Stimulated activated CD4-positive, alpha-beta T cell treated with anti-CD3 and anti-CD28 coated beads, Interleukin-15, amount 100 ng/mL, for 24 hours (primary cell): ENCODE results near the gene DCTN2.

Experiments
- DNase-seq: peaks from one replicate; pipeline ENCODE4 v3.0.0-alpha.2; 2020

DCTN2 gene

DNA sequence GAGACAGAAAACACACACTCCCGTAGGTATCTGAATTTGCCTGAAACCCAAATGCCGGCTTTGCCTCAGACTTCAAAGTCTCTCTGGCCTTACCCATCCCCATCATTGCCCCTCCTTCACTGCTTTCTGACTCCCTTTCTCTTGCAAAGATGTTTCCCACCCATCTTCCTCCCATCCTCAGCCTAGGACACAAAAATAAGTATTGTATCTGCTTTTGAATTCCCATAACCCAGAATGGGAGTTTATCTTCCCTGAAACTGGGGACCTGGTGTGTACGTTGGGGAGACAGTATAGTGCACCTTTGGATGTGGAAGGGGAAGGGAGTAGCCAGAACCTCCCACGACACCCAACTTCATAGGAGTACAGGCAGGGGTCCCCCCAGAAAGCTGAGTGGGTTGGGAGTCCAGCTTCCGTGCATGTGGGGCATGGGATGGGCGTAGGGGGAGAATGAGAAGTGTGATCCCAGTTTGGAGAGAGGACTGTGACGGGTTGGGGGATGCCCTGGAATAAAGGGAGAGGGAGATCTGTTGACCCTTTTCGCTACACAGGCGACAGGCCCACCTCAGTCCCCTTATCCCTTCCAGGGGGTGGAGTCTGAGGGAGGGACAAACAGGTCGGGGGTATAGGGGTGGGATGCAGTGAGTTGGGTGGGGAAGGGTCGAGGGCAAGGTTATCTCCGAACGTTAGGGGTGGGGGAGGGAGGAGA lies 2.4 kb upstream of the DCTN2 start:
- no peak for DNase-seq

DNA sequence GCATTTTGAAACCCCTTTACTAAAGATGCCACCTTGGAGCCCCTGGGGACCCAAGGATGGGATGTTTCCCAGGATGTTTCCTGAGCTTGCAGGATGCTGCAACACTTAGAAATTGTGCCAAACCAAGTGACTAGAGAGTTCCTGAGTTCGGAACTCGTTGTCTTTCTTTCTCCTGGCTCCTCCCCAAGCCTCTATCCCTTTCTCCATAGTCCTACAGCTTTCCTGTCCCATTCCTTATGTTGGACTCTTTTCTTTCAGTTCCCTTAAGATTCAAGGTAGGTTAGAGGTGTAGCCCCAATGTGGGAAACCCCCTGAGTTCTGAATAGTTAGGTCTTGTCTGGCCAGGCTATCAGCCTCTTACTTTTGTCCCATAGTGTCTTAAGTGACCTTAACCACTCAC lies 1.5 kb upstream of the DCTN2 start:
- DNase-seq = no peak

DNA sequence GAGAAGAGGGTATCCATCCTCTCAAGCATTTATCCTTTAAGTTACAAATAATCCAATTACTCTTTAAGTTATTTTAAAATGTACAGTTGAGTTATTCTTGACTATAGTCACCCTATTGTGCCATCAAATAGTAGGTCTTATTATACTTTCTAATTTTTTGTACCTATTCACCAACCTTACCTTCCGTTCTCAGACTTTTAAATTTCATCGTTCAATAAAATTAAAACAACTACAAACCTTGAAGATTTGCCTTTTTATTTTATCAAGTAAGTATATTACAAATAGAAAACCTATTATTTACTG lies 972 bp upstream of the DCTN2 start:
- DNase-seq = no peak

DNA sequence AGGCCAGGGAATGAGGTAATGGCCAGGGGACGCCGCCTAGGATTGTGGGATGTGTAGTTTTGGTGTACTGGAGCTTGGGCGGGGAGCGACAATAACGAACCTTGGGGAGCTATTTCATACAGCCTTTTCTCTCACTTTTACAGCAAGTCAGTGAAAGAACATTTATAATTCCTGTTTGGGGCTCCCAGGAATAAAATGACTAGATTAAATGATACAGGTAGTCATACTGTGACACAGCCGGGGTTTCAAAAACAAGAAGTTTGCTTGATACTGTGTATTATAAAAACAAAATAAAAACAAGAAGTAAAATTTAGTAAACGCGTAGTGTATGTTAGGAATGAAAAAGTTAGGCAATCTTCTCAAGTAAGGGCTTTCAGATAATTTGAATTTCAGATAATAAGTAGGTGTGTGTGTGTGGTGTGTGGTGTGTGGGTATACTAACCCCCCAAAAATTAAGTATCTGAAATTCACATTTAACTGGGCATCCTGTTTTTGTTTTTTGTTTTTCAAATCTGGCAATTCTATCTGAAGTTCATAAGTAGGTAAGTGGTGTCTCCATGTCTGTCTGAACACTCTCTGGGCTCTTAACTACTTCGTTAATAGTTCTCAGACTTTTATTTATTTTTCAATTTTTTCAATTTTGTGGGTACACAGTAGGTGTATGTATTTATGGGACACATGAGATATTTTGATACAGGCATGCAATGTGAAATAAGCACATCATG lies 458 bp upstream of the DCTN2 start:
- no peak for DNase-seq

DNA sequence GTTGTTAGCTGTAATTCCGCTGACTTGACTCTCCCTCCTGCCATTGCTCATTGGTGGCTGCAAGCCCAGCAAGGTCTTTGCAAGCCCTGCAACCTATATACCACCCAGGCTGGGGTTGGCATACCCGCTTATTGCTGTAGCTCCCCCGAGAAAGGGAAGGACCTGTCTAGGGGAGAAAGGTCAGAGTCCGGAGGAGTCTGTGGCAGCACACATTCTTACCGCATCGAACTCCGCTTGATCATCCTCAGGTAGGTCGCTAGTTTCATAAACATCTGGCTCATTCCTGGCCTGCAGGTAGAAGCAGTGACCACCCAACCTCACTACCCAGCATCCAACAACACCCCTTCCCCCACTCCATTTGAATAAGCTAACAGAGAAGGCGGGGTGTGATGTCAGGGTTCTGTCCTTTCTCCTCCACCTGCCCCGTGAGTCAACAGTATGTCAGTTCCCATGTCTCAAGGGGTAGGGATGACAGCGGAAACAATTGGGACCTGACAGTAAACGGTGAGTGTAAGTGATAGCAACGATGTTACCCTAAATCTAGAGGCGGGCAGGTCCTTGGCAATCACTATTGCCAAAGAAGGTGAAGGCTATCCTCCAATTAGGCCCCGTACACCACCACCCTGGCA lies 1.1 kb downstream of the DCTN2 start:
- DNase-seq = peak; percentile 32

DNA sequence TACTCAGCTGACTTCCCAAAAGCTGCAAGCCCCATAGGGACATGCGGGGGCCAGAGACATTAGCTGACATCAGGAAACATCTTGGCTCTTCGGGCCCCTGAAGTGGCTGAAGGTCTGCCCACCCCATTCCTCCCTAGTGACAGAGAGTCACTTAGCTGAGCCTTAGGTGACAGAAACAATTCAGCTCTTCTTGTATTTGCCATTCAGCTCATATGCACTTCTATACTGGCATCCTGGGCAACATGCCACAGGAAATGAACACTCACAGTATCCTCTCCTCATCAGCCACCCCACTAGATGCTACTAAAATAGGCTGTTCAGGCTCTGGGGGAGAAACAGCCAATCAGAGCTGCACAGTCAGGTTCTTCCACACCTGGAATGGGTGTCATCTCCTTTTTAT lies 3.4 kb downstream of the DCTN2 start:
- no peak for DNase-seq

DNA sequence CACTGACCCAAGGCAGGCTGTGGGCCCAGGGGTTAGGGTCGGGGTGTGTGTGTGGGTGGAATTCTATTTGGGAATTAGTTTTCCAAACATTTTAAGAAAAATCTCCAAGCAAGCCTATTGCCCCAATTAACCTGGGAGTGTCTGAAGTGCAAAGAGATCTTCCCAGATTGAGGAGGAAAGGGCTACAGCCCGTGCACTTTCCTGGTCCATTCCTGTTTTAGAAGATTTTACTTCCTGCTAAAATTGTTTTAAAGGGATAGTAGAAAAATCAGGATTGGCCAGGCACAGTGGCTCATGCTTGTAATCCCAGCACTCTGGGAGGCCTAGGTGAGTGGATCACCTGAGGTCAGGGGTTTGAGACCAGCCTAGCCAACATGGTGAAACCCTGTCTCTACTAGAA lies 5.3 kb downstream of the DCTN2 start:
- DNase-seq = no peak

DNA sequence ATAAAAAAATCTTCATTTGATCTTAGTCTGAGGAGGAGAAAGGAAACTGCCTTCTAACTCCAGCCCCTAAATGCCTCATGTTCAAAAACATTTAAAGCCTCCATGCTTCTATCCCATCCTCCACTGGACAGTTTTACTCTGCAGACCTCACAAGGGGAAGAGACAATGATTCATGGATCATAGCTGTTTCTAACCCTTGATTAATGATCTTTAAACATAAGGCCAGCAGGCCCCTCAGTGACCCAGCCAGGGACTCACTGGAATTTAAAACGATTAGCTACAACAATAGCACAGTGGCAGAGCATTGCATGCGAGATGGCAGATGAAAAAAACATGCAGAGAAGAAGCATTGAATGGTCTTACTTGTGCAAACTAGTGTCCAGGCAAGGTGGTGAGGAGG lies 6.0 kb downstream of the DCTN2 start:
- DNase-seq = no peak

DNA sequence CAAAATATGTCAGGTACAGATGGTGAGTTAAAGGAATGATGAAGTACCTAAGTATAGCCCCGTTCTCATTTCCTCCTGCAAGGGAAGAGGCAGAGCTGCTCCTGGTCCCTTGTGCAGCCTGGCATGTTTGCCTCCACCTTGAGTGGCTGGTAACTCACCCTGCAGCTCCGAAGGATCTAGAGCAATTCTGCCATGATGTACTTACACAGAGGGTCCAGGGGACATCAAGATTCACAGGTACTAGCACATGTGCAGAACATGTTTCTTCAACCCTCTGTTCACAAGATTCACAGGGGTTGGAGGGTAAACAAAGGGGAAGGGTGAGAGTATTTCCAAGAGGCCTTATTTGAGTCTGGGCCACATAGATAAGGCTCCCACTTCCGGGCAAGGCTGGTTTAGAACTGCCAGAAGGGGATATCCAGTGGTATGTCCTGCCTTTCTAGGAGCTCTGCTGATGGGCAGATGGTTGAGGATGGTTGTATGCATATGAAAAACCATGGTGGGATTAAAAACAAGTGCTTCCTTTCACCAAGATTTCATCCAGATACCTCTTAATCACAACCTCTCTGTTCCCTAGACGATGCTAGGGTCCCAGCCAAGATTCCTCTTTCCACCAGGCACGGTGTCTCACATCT lies 7.7 kb downstream of the DCTN2 start:
- no peak for DNase-seq

DNA sequence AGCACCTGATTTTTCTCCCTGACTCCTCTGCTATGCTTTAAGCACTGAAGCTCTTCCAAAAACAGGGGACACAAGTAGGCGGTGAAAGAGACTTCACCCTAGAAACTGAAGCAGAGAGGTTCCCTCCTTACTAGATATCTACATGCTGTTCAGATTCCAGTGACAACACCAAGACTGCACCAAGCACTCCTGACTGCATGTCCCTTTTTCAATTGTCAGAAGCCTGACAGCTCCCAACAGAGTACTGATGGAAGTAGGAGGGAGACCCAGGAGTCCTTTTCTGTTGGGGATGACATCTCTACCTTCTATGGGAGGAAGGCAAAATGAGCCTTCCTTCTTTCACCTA lies 10.4 kb downstream of the DCTN2 start:
- DNase-seq = no peak

DNA sequence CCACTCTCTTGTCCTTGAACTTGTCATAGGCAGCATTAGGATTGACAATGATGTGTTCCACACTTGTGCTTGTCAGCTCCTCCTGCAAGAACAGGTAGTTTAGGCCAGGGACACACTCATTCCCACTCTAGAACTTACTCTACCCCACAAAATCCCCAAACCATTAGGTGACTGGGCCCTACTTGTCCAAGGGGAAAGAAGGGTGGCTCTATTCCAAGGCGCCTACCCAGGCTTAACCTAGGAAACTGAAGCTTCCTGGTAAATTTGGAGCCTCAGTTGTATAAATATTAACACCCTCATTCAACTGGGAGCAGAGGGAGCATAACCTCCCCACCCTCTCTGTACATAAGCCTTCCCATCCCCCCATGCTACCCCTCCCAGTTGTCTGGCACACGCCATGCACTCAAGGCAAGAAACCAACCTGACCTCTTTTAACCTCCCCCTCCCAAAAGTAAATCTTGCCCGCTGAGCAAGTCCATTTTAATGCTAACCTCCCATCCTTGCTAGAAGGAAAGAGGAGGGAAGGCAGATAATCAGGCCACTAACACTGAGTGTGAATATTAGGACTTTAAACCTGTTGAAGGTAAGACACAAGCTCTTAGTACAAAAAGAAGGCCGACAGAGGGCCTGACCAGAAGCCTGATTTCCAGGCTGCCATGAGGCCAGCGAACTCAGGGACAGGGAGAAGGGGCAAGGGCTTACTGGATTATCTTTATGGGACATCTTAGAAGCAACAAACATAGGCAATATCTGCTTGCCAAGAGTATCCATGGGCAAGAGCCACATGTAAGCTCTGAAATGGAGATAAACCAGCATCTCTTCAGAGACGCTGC lies 11.0 kb downstream of the DCTN2 start:
- no peak for DNase-seq

DNA sequence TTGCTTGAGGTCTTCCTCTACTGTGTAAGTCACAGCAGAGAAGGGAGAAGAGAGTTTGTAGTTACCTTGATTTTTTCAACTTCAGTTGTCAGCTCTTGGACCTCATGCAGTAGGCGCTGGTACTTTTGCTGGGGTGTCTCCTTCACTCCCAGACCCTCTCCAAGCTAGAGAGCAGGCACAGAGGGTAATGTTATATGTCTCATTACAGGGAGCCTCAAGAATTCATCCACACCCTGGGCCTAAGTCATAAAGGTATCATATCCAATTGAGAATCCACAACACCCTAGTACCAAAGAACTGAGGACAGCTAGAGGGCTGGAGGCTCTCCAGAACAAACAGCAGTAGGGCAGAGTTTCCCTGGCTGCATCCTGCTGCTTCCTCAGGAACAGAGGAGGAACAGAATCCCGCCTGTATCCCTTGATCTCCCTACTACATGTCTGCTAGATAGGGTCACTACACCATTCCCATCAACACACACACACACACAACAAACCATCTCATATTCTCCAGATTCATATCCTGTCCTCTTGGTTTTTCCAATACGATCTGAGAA lies 11.9 kb downstream of the DCTN2 start:
- no peak for DNase-seq

DNA sequence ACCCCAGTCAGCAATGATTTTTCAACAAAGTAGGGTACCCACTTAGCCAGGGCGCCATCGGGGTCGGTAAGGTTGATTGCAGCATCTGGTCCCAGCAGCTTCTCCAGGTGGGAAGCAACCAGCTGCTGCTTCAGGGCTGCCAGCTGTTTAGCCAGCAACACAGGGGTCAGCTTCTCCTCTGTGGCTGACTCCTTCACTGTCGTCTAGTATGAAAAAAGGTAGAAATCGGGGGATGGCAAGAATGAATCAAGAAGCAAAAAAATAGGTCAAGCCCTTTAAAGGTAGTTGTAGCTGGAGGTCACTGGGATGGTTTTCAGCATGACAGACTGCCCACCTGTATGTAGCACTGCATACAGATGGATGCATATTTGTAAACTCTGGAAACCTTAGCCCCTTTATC lies 12.7 kb downstream of the DCTN2 start:
- no peak for DNase-seq

DNA sequence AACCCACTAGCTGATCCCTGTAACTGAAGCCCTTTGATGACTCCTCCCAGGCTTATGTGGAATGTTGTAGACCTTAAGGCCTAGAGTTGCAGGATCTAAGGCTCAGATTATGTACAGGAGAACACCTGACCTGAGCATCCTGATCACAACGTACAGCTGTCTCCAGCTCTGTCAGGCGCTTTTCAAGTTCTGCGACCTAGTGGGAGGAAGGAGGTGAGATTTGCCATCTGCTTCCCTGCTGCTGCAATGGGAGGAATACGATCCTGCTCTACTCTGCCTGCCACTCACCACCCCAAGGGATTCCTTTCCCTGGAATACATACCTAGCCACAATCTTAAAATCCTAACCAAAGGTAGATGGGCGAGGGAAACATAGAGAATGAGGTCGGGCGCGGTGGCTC lies 13.9 kb downstream of the DCTN2 start:
- DNase-seq = no peak

DNA sequence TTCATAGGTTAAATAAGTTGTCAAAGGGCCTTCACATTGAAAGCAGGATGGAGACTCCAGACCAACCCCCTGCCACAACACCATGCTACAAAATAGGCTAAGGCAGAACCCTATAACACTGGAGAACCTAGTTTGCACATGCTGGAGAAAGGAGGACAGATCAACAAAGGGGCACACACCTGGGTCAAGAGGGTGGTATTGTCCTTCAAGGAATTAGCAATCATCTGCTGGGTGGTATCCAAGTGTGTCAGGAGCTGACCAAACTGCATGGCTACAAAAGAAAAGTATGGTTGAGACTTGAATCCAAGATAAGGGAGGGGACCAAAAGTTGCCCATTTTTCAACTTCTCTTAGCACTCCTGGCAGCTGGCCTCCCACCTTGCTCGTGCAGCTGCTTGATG lies 15.2 kb downstream of the DCTN2 start:
- DNase-seq = no peak

DNA sequence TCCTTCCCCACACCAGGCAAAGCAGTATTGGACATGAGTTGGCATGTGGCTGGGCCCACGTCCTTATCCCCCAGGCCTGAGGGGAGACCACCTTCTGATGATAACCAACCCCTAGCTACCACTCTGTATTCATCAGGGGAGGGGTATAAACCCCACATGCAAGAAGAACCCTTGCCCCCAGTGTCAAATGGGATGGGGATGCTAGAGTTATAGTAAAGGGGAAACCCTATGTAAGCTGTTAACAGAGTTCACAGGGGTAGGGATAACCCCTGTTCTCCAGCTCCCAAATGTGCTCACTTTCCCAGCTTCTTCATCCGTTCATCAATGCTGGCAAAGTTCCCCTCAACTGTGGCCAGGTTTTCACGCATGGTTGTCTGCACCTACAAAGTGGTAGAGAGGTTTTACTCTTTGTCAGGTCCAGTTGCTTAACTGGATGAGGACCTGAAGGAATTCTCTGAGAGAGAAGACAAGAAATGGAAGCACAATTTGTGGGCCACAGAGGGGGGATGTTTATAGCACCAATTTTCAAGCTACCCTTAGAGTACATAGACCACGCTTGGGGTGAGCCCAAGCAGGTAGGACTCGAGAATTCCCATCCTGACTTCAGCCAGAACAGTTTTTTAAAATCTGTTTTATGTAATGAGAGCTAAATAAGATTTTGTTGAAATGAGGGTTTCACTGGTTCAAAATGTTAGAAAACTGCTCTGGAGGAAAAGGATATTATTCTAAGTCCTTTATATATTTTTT lies 16.4 kb downstream of the DCTN2 start:
- DNase-seq = no peak

DNA sequence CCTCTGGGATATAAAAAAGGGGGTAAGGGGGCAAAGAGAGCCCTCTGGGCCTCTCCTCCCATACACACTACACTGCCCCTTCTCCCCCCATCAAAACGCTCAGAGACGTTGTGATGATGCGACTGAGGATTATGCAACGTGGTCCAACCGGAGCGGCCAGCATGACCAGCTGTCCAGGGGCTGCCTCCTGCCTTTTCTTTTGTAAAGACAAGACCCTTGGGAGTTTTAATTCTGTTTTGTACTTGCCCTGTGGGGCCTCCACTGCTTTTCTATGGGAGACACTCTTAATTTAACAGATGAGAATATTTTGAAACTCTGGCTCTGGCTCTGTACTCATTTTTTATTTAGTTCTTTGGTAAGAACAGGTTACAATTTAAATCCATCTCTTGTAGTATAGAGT lies 17.2 kb downstream of the DCTN2 start:
- DNase-seq = no peak

DNA sequence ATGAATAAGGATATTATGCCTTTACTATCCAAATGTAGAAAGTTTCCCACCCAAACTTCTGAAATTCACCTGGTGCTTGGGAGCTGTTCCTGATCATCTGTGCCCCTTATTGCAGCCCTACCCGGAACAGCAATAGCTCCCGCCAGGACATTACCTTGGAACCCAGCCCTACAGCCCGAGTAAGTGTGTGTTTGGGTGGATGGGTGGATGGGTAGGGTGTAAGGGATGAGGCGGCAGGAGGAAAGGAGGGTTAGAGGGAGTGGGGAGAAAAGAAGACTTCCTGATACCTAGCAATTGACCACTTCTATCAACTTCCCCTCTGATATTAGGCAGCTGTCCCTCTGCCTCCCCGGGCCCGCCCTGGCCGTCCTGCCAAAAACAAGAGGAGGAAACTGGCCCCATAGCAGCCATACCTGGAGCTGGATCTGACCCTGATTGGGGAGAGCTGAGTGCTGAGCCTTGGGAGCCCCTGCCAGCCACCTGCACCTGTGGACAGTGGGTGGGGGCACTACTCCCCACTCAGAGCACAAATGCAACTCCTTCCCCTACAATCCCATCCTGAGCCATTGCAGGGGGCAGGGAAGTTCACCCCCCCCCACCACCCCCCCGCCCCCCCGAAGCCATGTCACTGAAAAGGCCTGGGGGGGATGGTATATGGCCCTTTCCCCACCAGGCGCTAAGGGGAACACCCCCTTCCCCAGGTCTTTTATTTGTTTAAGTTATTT lies 18.0 kb downstream of the DCTN2 start:
- DNase-seq = no peak

DNA sequence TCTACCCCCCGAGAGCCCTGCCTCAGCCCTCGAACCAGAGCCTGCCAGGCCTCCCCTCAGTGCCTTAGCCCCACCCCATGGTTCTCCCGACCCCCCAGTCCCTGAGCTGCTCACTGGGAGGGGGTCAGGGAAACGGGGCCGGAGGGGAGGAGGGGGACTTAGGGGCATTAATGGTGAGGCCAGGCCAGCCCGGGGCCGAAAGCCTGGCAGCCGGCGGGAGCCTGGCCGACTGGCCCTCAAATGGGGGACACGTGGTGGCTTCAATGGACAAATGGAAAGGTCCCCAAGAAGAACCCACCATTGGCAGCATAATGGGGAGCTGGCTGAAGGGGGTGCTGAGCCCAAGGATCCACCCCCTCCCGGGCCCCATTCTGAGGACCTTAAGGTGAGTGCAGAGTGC lies 18.8 kb downstream of the DCTN2 start:
- no peak for DNase-seq

DNA sequence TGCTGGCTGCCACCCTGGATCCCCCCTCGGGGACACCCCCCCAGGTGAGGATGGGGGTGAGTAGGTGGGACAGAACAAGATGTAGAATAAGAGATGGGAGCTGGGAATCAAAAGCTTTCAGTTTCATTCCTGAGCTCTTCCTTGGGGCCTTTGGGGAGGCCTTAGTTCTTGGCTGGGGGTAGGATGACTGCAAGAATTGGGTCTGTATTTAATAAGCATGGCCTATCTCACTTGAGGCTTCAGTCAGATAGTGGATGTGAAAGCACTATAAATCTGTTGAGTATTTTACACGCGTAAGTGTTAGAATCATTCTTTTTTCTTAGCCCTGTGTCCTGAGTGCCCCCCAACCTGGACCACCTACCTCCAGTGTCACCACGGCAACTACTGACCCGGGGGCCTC lies 19.8 kb downstream of the DCTN2 start:
- no peak for DNase-seq

DNA sequence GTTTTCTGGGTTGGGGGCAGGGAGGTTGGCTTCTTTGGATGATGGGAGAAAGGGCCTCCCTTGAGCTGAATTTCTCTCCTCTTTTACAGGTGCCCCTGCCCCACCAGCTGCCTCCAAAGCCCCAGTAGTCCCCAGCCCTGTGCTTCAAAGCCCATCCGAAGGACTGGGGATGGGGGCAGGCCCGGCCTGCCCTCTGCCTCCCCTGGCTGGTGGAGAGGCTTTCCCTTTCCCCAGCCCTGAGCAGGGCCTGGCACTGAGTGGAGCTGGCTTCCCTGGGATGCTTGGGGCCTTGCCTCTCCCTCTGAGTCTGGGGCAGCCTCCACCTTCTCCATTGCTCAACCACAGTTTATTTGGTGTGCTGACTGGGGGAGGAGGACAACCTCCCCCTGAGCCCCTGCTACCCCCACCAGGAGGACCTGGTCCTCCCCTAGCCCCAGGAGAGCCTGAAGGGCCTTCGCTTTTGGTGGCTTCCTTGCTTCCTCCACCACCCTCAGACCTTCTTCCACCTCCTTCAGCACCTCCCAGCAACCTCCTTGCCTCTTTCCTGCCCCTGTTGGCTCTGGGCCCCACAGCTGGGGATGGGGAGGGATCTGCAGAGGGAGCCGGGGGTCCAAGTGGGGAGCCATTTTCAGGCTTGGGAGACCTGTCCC lies 20.4 kb downstream of the DCTN2 start:
- no peak for DNase-seq
